ENCODE results near the gene MBTD1.
"Not testable (repeated sequence)": the region's sequence is repeated elsewhere in the genome, so short reads cannot be mapped to it uniquely, and the experiment has no call there.

DNA sequence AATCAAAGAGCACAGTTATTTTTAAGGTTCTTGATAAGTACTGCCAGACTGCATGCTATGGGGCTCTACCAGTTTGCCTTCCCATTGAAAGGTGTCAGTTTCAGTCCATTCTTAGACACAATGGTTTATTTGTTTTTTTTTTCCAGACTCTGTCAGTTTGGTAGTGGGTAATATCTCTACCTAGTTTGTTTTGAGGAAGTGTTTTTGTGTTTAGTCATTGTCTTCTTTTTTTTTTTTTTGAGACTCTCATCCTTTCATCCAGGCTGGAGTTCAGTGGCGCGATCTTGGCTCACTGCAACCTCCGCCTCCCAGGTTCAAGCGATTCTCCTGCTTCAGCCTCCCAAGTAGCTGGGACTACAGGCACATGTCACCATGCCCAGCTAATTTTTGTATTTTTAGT lies 4.6 kb upstream of the MBTD1 start:
- TF ChIP-seq MAFK (IDR thresholded peaks at IDR 0.05; ENCODE audit: partially characterized antibody); CTCF (IDR thresholded peaks at IDR 0.05); MAX (IDR thresholded peaks at IDR 0.05); HDAC2 (IDR thresholded peaks at IDR 0.05): not testable (repeated sequence)
- TF ChIP-seq, protein P1, sequence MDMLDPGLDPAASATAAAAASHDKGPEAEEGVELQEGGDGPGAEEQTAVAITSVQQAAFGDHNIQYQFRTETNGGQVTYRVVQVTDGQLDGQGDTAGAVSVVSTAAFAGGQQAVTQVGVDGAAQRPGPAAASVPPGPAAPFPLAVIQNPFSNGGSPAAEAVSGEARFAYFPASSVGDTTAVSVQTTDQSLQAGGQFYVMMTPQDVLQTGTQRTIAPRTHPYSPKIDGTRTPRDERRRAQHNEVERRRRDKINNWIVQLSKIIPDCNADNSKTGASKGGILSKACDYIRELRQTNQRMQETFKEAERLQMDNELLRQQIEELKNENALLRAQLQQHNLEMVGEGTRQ (IDR thresholded peaks at IDR 0.05) = not testable (repeated sequence)
- TF ChIP-seq, protein P2, sequence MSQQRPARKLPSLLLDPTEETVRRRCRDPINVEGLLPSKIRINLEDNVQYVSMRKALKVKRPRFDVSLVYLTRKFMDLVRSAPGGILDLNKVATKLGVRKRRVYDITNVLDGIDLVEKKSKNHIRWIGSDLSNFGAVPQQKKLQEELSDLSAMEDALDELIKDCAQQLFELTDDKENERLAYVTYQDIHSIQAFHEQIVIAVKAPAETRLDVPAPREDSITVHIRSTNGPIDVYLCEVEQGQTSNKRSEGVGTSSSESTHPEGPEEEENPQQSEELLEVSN (IDR thresholded peaks at IDR 0.05; ENCODE audit: borderline replicate concordance, low read depth) = not testable (repeated sequence)
